ENCODE measurements around the gene REX1BD. TPM values are rescaled to one million over a fixed set of nuclear protein-coding genes. Genes with fewer than 3 reads are reported as not detected.

The REX1BD gene
- total and polyA plus RNA-seq, 2 of the 13 experiments (the other 11 are each of a cell fraction or from before 2014, with no cell fraction given), result 7.5 to 25.4 TPM

DNA sequence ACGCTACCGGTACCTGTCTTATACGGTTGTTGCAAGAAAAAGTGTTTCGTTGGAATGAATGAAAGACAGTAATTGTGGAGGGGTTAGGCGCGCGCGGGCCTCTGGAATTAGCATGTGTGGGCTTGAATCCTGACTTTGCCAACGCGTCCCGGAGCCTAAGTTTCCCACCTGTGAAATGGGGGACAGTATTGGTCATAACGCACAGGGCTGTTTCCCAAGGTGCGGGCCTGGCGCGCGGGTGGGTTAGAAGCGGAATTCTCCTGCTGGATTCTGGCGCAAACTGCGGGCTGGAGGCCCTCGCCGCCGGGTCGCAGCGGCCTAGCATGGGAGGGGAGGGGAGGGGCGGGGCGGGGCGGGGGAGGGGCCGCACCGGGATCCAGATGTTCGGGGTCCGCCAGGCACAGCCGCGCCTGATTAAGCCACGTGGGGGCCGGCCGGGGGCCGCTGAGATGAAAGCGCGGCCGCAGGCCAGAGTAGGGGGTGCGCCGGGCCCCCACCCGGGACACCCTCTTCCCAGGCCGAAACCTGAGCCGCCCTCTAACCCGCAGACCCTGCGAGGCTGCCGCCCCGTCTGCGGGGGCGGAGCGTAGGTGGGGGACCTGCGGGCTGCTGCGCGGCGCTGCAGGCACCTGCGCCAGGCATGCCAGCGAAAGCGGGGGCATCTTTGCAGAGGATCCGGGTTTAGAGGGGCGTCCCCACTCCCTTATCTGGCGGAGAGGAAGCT is 22.9 kb downstream of the REX1BD start (continued):
- TF ChIP-seq, protein P1, sequence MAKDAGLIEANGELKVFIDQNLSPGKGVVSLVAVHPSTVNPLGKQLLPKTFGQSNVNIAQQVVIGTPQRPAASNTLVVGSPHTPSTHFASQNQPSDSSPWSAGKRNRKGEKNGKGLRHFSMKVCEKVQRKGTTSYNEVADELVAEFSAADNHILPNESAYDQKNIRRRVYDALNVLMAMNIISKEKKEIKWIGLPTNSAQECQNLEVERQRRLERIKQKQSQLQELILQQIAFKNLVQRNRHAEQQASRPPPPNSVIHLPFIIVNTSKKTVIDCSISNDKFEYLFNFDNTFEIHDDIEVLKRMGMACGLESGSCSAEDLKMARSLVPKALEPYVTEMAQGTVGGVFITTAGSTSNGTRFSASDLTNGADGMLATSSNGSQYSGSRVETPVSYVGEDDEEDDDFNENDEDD (CRISPR knock-in tag; IDR thresholded peaks at IDR 0.05; ENCODE audit: borderline replicate concordance), result no peak
- TF ChIP-seq ZNF720 (CRISPR knock-in tag; IDR thresholded peaks at IDR 0.05), result no peak
- TF ChIP-seq, protein P2, sequence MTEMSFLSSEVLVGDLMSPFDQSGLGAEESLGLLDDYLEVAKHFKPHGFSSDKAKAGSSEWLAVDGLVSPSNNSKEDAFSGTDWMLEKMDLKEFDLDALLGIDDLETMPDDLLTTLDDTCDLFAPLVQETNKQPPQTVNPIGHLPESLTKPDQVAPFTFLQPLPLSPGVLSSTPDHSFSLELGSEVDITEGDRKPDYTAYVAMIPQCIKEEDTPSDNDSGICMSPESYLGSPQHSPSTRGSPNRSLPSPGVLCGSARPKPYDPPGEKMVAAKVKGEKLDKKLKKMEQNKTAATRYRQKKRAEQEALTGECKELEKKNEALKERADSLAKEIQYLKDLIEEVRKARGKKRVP (CRISPR knock-in tag; IDR thresholded peaks at IDR 0.05), result no peak
- no peak for TF ChIP-seq ONECUT2 (CRISPR knock-in tag; IDR thresholded peaks at IDR 0.05)
- TF ChIP-seq, protein P3, sequence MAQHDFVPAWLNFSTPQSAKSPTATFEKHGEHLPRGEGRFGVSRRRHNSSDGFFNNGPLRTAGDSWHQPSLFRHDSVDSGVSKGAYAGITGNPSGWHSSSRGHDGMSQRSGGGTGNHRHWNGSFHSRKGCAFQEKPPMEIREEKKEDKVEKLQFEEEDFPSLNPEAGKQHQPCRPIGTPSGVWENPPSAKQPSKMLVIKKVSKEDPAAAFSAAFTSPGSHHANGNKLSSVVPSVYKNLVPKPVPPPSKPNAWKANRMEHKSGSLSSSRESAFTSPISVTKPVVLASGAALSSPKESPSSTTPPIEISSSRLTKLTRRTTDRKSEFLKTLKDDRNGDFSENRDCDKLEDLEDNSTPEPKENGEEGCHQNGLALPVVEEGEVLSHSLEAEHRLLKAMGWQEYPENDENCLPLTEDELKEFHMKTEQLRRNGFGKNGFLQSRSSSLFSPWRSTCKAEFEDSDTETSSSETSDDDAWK (CRISPR knock-in tag; IDR thresholded peaks at IDR 0.05), result no peak
- TF ChIP-seq ZNF230 (CRISPR knock-in tag; IDR thresholded peaks at IDR 0.05), result no peak
- TF ChIP-seq KMT2A (CRISPR knock-in tag; IDR thresholded peaks at IDR 0.05), result no peak
- TF ChIP-seq ZFP36L1 (CRISPR knock-in tag; IDR thresholded peaks at IDR 0.05), result no peak
- TF ChIP-seq, protein P4, sequence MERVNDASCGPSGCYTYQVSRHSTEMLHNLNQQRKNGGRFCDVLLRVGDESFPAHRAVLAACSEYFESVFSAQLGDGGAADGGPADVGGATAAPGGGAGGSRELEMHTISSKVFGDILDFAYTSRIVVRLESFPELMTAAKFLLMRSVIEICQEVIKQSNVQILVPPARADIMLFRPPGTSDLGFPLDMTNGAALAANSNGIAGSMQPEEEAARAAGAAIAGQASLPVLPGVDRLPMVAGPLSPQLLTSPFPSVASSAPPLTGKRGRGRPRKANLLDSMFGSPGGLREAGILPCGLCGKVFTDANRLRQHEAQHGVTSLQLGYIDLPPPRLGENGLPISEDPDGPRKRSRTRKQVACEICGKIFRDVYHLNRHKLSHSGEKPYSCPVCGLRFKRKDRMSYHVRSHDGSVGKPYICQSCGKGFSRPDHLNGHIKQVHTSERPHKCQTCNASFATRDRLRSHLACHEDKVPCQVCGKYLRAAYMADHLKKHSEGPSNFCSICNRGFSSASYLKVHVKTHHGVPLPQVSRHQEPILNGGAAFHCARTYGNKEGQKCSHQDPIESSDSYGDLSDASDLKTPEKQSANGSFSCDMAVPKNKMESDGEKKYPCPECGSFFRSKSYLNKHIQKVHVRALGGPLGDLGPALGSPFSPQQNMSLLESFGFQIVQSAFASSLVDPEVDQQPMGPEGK (CRISPR knock-in tag; IDR thresholded peaks at IDR 0.05), result peak; percentile 99
- TF ChIP-seq, protein P5, sequence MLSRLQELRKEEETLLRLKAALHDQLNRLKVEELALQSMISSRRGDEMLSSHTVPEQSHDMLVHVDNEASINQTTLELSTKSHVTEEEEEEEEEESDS (CRISPR knock-in tag; IDR thresholded peaks at IDR 0.05; ENCODE audit: borderline replicate concordance), result no peak
- no peak for TF ChIP-seq SMAD1 (CRISPR knock-in tag; IDR thresholded peaks at IDR 0.05; ENCODE audit: borderline replicate concordance, low read depth)
- no peak for TF ChIP-seq KLF15 (CRISPR knock-in tag; IDR thresholded peaks at IDR 0.05; ENCODE audit: borderline replicate concordance)
- TF ChIP-seq SP140L (CRISPR knock-in tag; IDR thresholded peaks at IDR 0.05; ENCODE audit: borderline replicate concordance), result no peak
- no peak for TF ChIP-seq ZNF556 (CRISPR knock-in tag; IDR thresholded peaks at IDR 0.05; ENCODE audit: borderline replicate concordance)
- no peak for TF ChIP-seq MAZ (IDR thresholded peaks at IDR 0.05; ENCODE audit: borderline replicate concordance, low read depth, low read length)
- TF ChIP-seq MAZ (CRISPR knock-in tag; IDR thresholded peaks at IDR 0.05; ENCODE audit: low read depth), result no peak; the same call in none of the 2 replicates
- TF ChIP-seq EP300 (IDR thresholded peaks at IDR 0.05; ENCODE audit: low read depth in 2 of 2, low read length in 2 of 2), result peak in 1 of 2 experiments; percentile 66; a peak in 1 of 4 replicates
- TF ChIP-seq EP300 (CRISPR knock-in tag; IDR thresholded peaks at IDR 0.05; ENCODE audit: borderline replicate concordance), result no peak; the same call in 1 of the 2 replicates
- TF ChIP-seq FOXK1 (CRISPR knock-in tag; IDR thresholded peaks at IDR 0.05; ENCODE audit: borderline replicate concordance, low read depth), result no peak
- no peak for TF ChIP-seq ARNTL (CRISPR knock-in tag; IDR thresholded peaks at IDR 0.05)
- TF ChIP-seq ZNF30 (CRISPR knock-in tag; IDR thresholded peaks at IDR 0.05), result no peak
- TF ChIP-seq SIN3A (IDR thresholded peaks at IDR 0.05; ENCODE audit: borderline replicate concordance, low read depth, low read length), result no peak
- peak; percentile 53; the same call in 1 of the 2 replicates for TF ChIP-seq RXRB (CRISPR knock-in tag; IDR thresholded peaks at IDR 0.05; ENCODE audit: borderline replicate concordance)
- no peak for TF ChIP-seq SP2 (CRISPR knock-in tag; IDR thresholded peaks at IDR 0.05)
- TF ChIP-seq ZFP41 (CRISPR knock-in tag; IDR thresholded peaks at IDR 0.05; ENCODE audit: borderline replicate concordance), result no peak
